GM12873 (cell line): Measurements from ENCODE around the gene AADACL4.

Source experiments
- TF ChIP-seq, protein P1 (sequence below): IDR thresholded peaks from 2 replicates; pipeline ENCODE4 v1.5.1; 2012; ENCODE audit warnings: low read depth, mild to moderate bottlenecking, moderate library complexity, low read length, control low read depth; ENCODE audit not compliant: insufficient read depth; ENCODE audit errors: missing control alignments

The AADACL4 gene

DNA sequence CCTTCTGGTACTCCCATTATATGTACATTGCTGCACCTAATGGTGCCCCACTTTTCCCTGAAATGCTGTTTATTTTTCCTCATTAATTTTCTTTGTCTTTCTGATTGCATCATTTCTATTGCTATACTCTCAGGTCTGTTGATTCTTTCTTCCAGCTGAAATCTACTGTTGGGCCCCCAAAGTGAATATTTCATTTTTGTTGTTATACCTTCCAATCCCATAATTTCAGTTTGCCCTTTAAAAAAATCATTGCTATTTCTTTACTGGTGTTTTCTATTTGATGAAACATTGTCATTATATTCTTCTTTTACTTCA is 3.0 kb upstream of the AADACL4 start:
- TF ChIP-seq, protein P1, sequence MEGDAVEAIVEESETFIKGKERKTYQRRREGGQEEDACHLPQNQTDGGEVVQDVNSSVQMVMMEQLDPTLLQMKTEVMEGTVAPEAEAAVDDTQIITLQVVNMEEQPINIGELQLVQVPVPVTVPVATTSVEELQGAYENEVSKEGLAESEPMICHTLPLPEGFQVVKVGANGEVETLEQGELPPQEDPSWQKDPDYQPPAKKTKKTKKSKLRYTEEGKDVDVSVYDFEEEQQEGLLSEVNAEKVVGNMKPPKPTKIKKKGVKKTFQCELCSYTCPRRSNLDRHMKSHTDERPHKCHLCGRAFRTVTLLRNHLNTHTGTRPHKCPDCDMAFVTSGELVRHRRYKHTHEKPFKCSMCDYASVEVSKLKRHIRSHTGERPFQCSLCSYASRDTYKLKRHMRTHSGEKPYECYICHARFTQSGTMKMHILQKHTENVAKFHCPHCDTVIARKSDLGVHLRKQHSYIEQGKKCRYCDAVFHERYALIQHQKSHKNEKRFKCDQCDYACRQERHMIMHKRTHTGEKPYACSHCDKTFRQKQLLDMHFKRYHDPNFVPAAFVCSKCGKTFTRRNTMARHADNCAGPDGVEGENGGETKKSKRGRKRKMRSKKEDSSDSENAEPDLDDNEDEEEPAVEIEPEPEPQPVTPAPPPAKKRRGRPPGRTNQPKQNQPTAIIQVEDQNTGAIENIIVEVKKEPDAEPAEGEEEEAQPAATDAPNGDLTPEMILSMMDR: no peak

DNA sequence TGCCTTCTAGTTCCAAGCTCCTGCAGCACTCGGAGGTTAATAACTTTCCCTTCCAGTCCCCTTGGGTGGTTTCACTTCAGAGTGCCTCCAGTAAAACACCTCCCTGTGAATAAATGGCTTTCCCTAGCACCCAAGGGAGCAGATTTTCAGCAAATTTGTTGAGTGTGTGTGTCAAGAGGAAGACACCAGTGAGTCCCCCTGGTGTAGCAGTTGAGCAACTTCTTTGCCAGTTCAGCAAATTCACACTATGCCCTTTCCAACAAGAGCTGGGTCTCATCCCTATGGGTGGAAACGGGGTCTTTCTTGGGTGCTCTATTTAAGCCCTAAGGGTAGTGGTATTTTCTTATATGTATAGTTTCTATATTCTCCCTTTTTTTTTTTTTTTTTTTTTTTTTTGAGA is 806 bp upstream of the AADACL4 start:
- TF ChIP-seq, protein P1: no peak

DNA sequence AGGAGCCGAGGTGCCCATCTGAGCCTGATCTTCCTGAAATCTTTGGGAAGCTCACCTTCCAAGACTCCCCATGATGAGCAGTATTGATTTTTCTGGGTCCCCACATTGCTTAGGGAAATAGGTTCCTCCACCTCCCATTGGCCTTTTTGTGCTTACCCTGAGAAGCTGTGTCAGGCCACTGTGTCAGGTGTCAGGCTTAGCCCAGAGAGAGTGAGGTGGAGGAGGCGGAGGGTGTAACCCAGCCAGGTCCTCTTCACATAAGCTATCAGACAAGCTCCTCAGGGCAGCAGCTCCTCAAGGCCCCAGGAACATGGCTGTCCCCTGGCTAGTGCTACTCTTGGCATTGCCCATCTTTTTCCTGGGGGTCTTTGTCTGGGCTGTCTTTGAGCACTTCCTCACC is 352 bp downstream of the AADACL4 start:
- TF ChIP-seq, protein P1: no peak

- TF ChIP-seq, protein P1: no peak
Measured at GRCh38 chr1:12644829-12645228, 944 bp downstream of the AADACL4 start.

DNA sequence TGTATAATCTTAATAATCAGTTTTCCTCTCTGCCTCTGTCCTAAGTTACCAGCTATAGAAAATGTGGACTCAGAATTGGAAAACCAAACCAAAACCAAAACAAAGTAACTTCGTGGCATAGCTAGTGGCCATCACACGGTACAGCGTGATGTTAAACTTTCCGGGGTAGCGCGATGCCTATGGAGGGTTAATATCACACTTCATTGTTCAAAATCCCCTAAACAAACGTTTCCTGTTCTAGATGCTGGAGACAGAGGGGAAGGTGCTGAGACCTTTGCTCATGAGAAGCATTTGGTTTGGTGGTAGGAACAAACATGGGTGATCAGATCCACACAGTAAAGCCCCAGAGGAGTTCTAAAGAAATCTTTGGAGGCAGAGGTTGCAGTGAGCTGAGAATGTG is 4.9 kb downstream of the AADACL4 start:
- TF ChIP-seq, protein P1: no peak

DNA sequence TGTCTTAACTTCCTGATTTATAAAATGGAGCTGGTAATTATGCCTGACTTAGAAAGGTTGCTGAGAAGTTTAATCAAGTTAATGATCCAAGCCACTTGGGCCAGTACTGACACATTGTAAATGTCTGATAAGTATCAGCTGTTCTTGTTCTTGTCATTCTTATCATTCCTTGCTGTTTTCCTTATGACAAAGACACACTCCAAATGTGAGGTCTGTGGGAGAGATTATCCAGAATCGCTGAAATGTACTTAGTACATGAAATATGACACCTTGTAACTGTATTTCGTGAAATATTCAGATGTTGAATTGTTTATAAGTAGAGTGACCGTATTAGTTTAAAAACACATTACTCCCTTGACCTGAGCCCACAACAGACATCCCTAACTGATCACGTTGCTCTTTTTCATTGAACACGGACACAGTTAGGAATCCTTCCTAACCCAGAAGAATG is 6.1 kb downstream of the AADACL4 start:
- TF ChIP-seq, protein P1: no peak

- TF ChIP-seq, protein P1: no peak
Measured at GRCh38 chr1:12654004-12654567, 10.2 kb downstream of the AADACL4 start.
